Activated CD8-positive, alpha-beta T cell treated with anti-CD3 and anti-CD28 coated beads, Interleukin-2, amount 10 ng/mL, durations not matched to agents 7 days and 5 days (primary cell): ENCODE measurements around the gene SBF2. TPM values are rescaled to one million over a fixed set of nuclear protein-coding genes. Genes with fewer than 3 reads are reported as not detected.
"Not testable (repeated sequence)": the region's sequence is repeated elsewhere in the genome, so short reads cannot be mapped to it uniquely, and the experiment has no call there.

Experiments used
- ATAC-seq: fragments of 150-1000 bp; cut with Tn5 transposase; one replicate; pipeline ENCODE4 v1.10.0; 2021; ENCODE audit warnings: moderate library complexity
- CTCF ChIA-PET: fragments of 350-600 bp; sonication (Branson Sonifier 250); formaldehyde crosslinking; loops from one replicate; lab custom pipeline; 2021; ENCODE audit warnings: antibody characterized with exemption; lab: Charles Lee
- POLR2A ChIA-PET: fragments of 350-600 bp; sonication (Branson Sonifier 250); formaldehyde crosslinking; loops from one replicate; lab custom pipeline; 2021; ENCODE audit warnings: antibody characterized with exemption; lab: Charles Lee
- DNase-seq: peaks from one replicate; pipeline ENCODE4 v3.0.0-alpha.2; 2020
- H3K27ac Mint-ChIP-seq: one replicate; pipeline ENCODE4 v1.8.0; 2021; ENCODE audit warnings: mild to moderate bottlenecking, mixed read lengths
- H3K27me3 Mint-ChIP-seq: one replicate; pipeline ENCODE4 v1.8.0; 2021; ENCODE audit warnings: low read depth, mixed read lengths
- H3K36me3 Mint-ChIP-seq: one replicate; pipeline ENCODE4 v1.8.0; 2021; ENCODE audit warnings: low read depth, mixed read lengths
- H3K4me1 Mint-ChIP-seq: one replicate; pipeline ENCODE4 v1.8.0; 2021; ENCODE audit warnings: low read depth, mixed read lengths
- H3K4me3 Mint-ChIP-seq: one replicate; pipeline ENCODE4 v1.8.0; 2021; ENCODE audit warnings: mild to moderate bottlenecking, mixed read lengths
- H3K9me3 Mint-ChIP-seq: one replicate; pipeline ENCODE4 v1.8.0; 2022; ENCODE audit warnings: mixed read lengths; ENCODE audit not compliant: insufficient read depth
- total RNA-seq, 2 experiments: library from RNA; stranded (reverse); gene quantifications; one replicate each; pipeline ENCODE4 v1.2.3, GENCODE V29; 2021

Gene SBF2
- total RNA-seq, 2 experiments from 2014 or later = 5.1 to 5.9 TPM

- DNase-seq (no peak), ATAC-seq (no peak)
- Mint-ChIP-seq H3K9me3 (no peaks in the 10 kb centered on the region), H3K27me3 (peaks cover 3% of the 10 kb centered on the region), H3K36me3 (no peaks in the 10 kb centered on the region), H3K4me1 (no peaks in the 10 kb centered on the region), H3K4me3 (no peak overlapping the region), H3K27ac (no peak overlapping the region)
- ChIA-PET CTCF (interaction anchor here (0.7 kb wide), 1 partner anchor 657 kb away, joined by 3 read pairs; no protein-coding TSS in a partner anchor), POLR2A (no interaction called here)
Observed at GRCh38 chr11:10274726-10275125, 19.3 kb downstream of the SBF2 start.

DNA sequence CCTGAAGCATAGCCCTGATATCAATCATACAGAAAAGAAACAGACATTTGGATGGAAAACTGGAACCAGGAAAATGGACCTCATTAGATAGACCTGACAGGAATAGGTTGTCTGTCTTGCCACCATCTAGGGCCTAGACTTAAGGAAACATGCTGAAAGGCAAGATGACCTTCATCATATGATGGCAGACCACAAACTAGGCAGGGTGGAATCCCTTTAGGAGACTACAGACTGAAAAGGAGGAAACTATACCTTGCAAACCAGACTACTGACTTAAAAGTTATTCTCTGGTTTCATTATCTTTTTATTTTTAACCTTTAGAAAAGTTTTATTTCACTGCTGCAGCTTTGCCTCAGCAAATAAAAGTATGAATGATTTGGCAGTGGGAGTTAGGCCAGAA, 20.3 kb downstream of the SBF2 start:
- Mint-ChIP-seq H3K27ac (no peak overlapping the region), H3K4me3 (no peak overlapping the region), H3K9me3 (no peaks in the 10 kb centered on the region), H3K36me3 (no peaks in the 10 kb centered on the region), H3K4me1 (no peaks in the 10 kb centered on the region), H3K27me3 (peaks cover 3% of the 10 kb centered on the region)
- no peak for ATAC-seq
- ChIA-PET POLR2A (no interaction called here), CTCF (no interaction called here)
- DNase-seq = no peak

GRCh38 chr11:10272132-10272531, 21.9 kb downstream of the SBF2 start:
- DNase-seq = no peak
- Mint-ChIP-seq H3K27ac (no peak overlapping the region), H3K27me3 (peaks cover 3% of the 10 kb centered on the region), H3K4me1 (no peaks in the 10 kb centered on the region), H3K9me3 (no peaks in the 10 kb centered on the region), H3K36me3 (no peaks in the 10 kb centered on the region), H3K4me3 (no peak overlapping the region)
- POLR2A ChIA-PET = no interaction called here
- CTCF ChIA-PET = no interaction called here
- ATAC-seq = peak; percentile 58

- CTCF ChIA-PET = no interaction called here
- DNase-seq = no peak
- Mint-ChIP-seq H3K27me3 (no peaks in the 10 kb centered on the region), H3K4me3 (no peak overlapping the region), H3K36me3 (no peaks in the 10 kb centered on the region), H3K4me1 (no peaks in the 10 kb centered on the region), H3K9me3 (no peaks in the 10 kb centered on the region), H3K27ac (no peak overlapping the region)
- no peak for ATAC-seq
- POLR2A ChIA-PET = no interaction called here
Observed at GRCh38 chr11:10268746-10269488, 25.1 kb downstream of the SBF2 start.

DNA sequence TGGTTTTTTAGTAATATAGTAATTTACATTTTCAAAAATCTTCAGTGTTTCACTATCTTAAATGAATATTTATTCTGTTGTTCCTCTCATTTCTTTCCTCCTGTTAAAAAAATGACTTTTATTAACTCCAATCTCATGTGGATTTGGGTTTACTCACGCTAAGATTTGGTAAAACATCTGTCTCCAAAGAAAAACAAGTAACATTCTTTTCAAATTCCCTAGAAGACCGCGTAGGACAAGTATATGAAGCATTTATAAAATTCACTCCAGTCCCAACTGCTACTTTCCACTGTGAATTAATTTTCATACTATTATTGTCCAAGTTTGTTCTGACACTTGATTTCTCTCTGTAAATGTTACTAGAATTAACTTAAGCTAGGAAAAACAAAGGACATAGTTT, 26.2 kb downstream of the SBF2 start:
- Mint-ChIP-seq H3K4me1 (no peaks in the 10 kb centered on the region), H3K36me3 (no peaks in the 10 kb centered on the region), H3K27me3 (no peaks in the 10 kb centered on the region), H3K27ac (no peak overlapping the region), H3K4me3 (no peak overlapping the region), H3K9me3 (no peaks in the 10 kb centered on the region)
- DNase-seq (no peak), ATAC-seq (no peak)
- CTCF ChIA-PET = no interaction called here
- POLR2A ChIA-PET = no interaction called here

GRCh38 chr11:10265936-10266335, 28.1 kb downstream of the SBF2 start:
- Mint-ChIP-seq H3K36me3 (no peaks in the 10 kb centered on the region), H3K4me3 (no peak overlapping the region), H3K4me1 (no peaks in the 10 kb centered on the region), H3K9me3 (no peaks in the 10 kb centered on the region), H3K27me3 (no peaks in the 10 kb centered on the region), H3K27ac (no peak overlapping the region)
- DNase-seq = no peak
- CTCF ChIA-PET = no interaction called here
- POLR2A ChIA-PET = no interaction called here
- ATAC-seq = no peak

DNA sequence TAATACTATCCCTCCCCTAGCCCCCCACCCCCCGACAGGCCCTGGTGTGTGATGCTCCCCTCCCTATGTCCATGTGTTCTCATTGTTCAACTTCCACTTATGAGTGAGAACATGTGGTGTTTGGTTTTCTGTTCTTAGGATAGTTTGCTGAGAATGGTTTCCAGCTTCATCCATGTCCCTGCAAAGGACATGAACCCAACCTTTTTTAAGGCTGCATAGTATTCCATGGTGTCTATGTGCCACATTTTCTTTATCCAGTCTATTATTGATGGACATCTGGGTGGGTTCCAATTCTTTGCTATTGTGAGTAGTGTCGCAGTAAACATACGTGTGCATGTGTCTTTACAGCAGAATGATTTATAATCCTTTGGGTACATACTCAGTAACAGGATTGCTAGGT, 29.3 kb downstream of the SBF2 start:
- H3K36me3 Mint-ChIP-seq, ATAC-seq, H3K9me3 Mint-ChIP-seq, DNase-seq, POLR2A ChIA-PET, H3K27me3 Mint-ChIP-seq, H3K4me1 Mint-ChIP-seq, H3K4me3 Mint-ChIP-seq, H3K27ac Mint-ChIP-seq: not testable (repeated sequence)
- CTCF ChIA-PET = interaction anchor here (1.5 kb wide), 1 partner anchor 57 kb away, joined by 3 read pairs; no protein-coding TSS in a partner anchor

GRCh38 chr11:10263929-10264328, 30.1 kb downstream of the SBF2 start:
- ATAC-seq (no peak), DNase-seq (no peak)
- H3K4me1 Mint-ChIP-seq = no peaks in the 10 kb centered on the region
- H3K36me3 Mint-ChIP-seq = no peaks in the 10 kb centered on the region
- H3K9me3 Mint-ChIP-seq = no peaks in the 10 kb centered on the region
- H3K4me3 Mint-ChIP-seq = no peak overlapping the region
- no peak overlapping the region for H3K27ac Mint-ChIP-seq
- H3K27me3 Mint-ChIP-seq = no peaks in the 10 kb centered on the region
- ChIA-PET POLR2A (no interaction called here), CTCF (interaction anchor here (1.5 kb wide), 1 partner anchor 56 kb away, joined by 3 read pairs; no protein-coding TSS in a partner anchor)

- no peaks in the 10 kb centered on the region for H3K27me3 Mint-ChIP-seq
- POLR2A ChIA-PET = no interaction called here
- H3K4me3 Mint-ChIP-seq = no peak overlapping the region
Observed at GRCh38 chr11:10261821-10262220, 32.2 kb downstream of the SBF2 start.

GRCh38 chr11:10257478-10257877, 36.5 kb downstream of the SBF2 start:
- Mint-ChIP-seq H3K9me3 (no peaks in the 10 kb centered on the region), H3K4me1 (no peaks in the 10 kb centered on the region), H3K27me3 (no peaks in the 10 kb centered on the region), H3K36me3 (no peaks in the 10 kb centered on the region), H3K4me3 (no peak overlapping the region), H3K27ac (no peak overlapping the region)
- ChIA-PET CTCF (no interaction called here), POLR2A (no interaction called here)
- ATAC-seq (no peak), DNase-seq (no peak)

More at GRCh38 chr11:10261821-10262220, 32.2 kb downstream of the SBF2 start:
- Mint-ChIP-seq H3K27ac (no peak overlapping the region), H3K36me3 (no peaks in the 10 kb centered on the region), H3K9me3 (no peaks in the 10 kb centered on the region), H3K4me1 (no peaks in the 10 kb centered on the region)
- ATAC-seq = no peak
- no peak for DNase-seq
- CTCF ChIA-PET = no interaction called here

DNA sequence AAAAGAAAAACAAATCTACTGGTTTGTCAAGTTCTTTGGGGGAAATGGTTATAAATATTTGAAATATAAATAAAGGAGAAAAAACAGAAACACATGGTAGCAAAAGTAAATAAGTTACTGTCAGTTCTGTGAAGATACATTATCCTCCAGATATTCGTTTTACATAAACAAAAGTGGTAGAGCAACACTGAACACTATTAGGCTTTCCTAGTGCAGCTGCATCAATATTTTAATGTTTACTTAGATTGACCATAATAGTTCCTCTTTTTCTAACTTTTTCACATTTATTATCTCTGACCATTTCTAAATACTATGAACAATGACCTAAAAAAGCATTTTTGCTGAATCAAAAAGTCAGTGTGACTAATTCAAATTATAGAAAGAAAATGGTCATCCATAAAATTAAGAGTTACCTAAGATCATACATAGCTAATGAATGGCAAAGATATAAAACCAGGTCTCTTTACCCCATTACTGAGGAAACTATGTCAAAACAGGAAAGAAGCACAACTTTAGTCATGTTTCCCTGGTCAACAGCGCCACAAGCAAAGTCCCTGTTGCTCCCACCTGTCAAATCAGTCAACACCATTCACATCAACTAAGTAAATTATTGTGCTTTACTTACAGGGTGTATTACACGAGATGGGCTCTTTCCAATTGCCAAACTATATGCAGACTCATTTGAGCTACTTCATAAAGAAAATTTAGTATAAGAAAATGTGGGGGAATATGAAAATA, 38.5 kb downstream of the SBF2 start:
- H3K27me3 Mint-ChIP-seq = no peaks in the 10 kb centered on the region
- H3K27ac Mint-ChIP-seq = no peak overlapping the region
- no peaks in the 10 kb centered on the region for H3K36me3 Mint-ChIP-seq
- H3K4me1 Mint-ChIP-seq = no peaks in the 10 kb centered on the region
- DNase-seq (no peak), ATAC-seq (no peak)
- ChIA-PET CTCF (interaction anchor here (0.7 to 1.0 kb wide), 2 partner anchors 48 to 111 kb away, joined by 3 read pairs; no protein-coding TSS in a partner anchor), POLR2A (no interaction called here)
- no peaks in the 10 kb centered on the region for H3K9me3 Mint-ChIP-seq
- H3K4me3 Mint-ChIP-seq = no peak overlapping the region

DNA sequence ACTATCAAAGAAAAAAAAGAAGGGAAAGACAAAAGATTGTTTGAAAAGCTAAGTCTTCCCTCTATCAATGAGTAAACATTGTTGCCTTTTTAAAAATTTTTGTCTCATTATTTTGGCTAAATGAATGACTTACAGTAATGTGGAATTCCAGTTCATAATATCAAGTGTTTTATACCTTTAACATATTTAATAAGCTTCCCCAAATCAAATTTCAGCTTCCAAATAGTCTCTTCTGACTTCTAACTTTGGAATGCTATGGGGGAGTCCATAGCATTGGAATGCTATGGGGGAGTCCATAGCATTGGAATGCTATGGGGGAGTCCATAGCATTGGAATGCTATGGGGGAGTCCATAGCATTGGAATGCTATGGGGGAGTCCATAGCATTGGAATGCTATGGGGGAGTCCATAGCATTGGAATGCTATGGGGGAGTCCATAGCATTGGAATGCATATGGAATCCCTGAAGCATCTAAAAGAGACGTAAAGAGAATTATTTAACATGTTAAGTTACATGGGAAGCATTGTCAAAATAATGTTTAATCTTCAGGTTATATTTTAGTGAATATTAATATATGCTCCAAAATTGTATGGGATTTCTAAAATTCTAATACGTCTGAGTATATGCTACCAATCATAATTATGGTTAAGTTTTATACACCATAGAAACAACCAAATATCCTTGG, 44.4 kb downstream of the SBF2 start:
- CTCF ChIA-PET, H3K27ac Mint-ChIP-seq, H3K9me3 Mint-ChIP-seq, POLR2A ChIA-PET, H3K27me3 Mint-ChIP-seq, H3K36me3 Mint-ChIP-seq, DNase-seq, ATAC-seq, H3K4me1 Mint-ChIP-seq, H3K4me3 Mint-ChIP-seq: not testable (repeated sequence)
